GM18870 (cell line): ENCODE data around the gene PPP1R12B.
"Not testable (repeated sequence)": the region's sequence is repeated elsewhere in the genome, so short reads cannot be mapped to it uniquely, and the experiment has no call there.

ENCODE experiments used
- ATAC-seq: cut with Tn5 transposase; IDR thresholded peaks from one replicate; pipeline ENCODE4 v1.9.1; 2021; ENCODE audit warnings: moderate library complexity; ENCODE audit not compliant: unreplicated experiment

The PPP1R12B gene

DNA sequence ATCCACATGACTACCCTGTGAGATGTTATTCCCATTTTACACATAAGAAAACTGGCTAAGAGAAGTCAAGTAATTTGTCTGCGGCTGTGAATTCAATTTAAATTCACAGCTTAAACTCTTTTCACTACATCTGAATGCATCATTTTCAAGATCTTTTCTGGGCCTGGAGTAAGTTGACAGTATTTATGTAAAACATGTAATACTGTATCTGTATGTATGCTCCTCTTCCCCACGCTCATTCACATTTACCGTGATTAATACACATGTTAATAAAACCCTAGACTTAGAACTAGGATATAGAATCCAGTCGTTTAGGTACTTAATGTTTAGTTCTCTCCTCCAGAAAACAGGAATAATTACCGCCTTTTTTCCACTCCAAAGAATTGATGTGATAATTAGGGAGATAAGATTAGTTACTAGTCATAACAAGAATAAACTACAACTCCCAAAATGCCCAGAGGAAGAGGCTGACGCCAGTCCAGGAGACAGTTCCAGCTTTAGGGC, 442 bp upstream of the PPP1R12B start:
- no peak for ATAC-seq

DNA sequence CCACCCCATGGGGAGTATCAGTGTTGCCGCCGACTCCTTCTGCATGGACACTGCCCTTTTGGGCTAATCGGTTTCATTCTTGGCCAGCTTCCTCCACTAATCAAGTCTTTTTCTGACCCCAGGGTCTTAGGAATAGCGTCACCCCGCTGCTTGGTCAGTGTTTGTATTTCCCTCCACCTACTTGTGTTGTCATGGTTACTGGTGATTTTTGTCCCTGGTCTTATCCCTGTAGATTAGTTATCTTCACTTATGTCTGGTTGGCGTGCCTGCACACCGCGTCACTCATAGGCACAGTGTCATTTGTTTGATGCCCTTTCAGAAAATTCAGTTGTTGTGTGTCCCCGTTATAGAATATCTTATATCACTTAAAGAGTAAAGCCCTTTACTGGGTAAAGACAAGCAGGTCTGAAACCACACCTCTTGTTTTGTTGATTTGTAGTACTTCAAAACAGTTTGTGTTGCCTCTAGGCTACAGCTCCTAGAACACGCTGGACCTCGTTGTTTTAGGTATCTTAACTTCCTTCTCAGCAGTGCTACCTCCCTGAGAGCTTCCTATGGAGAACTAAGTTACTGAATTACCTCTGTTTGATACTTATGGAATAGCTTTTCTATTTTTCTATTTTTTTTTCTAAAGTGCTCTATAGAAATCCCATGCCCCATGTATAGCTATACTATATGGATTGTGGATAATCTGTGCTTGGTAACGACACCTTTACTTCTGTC, 868 bp downstream of the PPP1R12B start:
- no peak for ATAC-seq

DNA sequence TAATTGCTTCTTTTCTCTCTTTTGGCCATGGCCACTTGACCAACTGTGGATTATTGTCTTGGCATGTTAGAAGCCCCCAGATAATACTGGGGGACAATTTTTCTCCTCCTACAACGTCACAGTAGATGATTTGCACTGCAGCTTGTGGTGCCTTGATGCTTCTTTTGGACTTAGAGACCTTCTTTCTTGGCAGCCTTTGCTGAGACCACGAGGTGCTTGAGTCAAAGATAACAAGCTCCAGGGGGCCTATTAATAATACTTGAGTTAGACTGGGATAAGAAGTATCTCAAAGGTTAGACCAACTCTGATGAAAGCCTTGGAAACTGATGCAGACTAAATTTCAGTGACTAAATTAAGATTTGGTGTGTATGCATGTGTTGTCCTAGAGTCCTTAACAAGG, 3.2 kb downstream of the PPP1R12B start:
- ATAC-seq = no peak

DNA sequence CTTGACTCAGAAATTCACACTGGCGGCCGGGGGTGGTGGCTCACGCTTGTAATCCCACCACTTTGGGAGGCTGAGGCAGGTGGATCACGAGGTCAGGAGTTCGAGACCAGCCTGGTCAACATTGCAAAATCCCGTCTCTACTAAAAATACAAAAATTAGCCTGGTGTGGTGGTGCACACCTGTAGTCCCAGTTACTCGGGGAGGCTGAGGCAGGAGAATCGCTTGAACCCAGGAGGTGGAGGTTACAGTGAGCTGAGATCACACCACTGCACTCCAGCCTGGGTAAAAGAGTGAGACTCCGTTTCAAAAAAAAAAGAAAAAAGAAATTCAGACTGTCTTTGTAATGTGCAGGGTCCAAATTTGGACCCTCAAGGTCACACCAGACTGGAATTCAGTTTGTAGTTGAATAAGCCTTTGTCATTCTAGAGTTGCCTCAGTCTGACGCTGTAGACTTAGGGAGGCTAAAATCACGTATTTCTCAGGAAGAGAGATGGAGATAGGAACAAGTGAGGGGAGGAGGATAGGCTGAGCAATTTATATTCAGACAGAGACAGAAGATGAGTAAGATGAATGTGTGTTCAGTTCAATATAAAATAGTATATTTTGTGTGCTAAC, 4.2 kb downstream of the PPP1R12B start:
- not testable (repeated sequence) for ATAC-seq

DNA sequence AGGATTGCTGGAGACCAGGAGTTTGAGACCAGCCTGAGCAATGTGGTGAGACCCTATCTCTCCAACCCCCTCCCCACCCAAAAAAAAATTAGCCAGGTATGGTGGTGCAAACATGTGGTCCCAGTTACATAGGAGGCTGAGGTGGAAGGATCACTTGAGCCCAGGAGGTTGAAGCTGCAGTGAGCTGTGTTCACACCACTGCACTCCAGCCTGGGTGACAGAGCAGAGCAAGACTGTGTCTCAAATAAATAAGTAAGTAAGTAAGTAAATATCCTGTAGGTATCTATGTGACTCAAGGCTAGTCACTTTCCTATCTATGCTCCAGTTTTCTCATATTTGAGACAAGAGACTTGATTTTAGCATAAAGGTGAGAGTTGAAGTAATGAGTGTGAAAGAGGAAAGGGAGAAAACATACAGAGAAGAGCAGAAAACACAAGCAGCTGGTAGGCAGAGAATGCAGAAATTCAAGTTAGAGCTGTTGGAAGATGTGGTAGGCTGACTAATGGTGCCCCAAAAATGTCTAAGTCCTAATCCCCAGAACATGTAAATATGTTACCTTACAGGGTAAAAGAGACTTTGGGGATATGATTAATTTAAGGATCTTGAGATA, 7.5 kb downstream of the PPP1R12B start:
- ATAC-seq = no peak

DNA sequence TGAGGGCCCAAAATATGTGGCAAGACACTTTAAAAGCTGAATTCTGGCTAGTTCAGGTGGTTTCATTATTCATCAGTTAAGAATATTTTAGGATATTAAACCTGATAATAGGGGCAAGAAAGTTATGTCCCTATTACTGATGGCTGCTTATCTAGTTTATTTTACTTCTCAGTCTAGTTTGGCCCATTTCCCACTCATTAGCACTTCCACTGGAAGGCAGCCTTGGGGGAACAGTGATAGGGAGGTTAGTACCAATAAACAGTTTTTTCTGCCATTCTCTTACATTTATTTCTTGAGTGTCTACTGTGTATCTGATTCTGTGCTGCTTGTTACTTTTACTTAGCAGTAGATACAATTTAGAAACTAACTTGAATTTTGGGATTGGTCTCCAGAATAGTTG, 9.0 kb downstream of the PPP1R12B start:
- ATAC-seq = no peak

DNA sequence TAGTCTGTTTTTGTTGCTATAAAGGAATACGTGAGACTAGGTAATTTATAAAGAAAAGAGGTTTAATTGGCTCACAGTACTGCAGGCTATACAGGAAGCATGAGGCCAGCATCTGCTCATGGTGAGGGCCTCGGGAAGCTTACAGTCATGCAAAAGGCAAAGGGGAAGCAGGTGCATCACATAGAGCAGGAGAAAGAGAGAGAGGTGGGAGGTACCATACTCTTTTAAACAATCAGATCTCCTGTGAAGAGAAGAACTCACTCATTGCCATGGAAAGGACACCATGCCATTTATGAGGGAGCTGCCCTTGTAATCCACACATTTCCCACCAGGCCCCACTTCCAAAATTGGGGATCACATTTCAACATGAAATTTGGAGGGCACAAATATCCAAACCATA, 12.7 kb downstream of the PPP1R12B start:
- ATAC-seq = no peak

DNA sequence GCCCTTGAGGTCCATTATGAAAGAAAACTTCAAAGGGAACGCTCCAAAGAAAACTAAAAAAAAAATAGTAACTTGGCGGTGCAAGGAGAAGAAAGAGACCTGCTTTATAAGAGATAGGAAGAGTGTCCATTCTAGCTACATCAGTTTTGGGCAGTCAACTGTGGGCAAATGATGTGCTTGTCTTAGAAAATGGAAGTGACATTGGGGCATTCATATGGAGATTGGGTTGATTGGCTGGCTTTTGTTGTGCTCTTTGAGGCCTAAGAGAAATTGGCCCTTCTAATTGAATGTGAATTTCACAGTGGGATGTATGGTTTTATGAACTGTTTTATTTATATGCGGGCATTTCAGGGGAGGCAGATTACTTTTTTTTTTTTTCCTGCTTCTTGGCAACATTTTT, 13.2 kb downstream of the PPP1R12B start:
- ATAC-seq = no peak

DNA sequence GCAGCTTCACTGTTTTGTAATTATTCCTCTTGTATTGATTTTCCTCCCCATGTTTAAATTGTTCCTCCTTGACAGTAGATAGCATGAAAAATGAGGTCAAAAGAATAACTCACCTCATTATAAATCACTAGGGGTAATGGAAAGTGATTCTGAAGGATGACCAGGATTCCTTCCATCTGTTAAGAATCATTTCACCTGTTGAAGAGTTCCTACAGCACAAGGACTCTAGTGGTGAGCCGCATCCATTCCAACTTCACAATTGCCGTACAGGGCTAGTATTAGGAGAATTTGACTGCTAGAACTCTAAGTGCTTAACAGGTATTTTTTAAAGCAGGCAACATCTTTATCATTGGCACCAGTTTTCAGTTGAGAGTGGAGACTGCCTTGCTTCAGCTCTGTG, 13.7 kb downstream of the PPP1R12B start:
- no peak for ATAC-seq

DNA sequence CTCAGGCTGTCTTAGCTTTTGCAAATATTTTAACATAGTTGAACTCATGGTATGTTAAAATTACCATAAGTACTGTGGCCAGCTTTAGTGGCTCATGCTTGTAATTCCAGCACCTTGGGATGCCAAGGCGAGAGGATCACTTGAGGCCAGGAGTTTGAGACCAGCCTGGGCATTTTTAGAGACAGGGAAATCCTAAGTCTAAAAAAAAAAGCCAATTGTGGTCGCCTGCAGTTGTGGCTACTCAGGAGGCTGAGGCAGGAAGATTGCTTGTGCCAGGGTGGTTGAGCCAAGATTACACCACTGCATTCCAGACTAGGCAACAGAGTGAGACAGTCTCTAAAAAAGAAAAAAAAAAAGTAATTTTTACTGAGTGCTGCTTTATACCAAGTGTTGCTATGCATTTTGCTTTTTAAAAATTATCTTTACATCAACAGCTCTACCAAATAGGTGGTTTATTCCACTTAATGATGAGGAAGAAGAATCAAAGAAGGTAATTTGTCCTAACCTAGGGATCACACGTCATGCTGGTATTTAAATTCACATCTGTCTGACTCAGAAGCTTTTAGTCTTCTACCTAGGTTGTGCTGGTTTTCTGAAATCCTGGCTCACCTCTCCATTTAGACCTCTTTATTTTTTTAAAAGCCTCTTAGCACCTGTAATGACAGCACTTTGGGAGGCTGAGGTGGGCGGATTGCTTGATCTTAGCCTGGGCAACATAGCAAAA, 16.8 kb downstream of the PPP1R12B start:
- ATAC-seq = no peak

DNA sequence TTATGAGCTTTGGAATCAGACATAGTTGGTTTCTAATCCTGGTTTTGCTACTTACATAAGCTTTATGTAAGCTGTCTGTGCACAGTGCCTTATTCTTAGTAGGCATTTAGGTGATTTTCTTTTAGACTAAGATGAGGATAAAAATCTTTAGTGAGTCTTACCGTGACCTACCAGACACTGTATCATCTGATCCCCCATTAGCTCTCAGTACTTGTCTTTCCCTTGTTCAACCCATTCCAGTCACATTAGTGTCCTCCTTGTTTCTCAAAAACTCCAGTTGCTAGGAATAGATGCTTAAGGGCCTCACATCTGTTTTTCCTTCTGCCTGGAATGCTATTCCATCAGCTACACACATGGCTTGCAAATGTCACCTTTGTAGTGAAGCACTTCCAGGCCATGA, 18.8 kb downstream of the PPP1R12B start:
- ATAC-seq = no peak

DNA sequence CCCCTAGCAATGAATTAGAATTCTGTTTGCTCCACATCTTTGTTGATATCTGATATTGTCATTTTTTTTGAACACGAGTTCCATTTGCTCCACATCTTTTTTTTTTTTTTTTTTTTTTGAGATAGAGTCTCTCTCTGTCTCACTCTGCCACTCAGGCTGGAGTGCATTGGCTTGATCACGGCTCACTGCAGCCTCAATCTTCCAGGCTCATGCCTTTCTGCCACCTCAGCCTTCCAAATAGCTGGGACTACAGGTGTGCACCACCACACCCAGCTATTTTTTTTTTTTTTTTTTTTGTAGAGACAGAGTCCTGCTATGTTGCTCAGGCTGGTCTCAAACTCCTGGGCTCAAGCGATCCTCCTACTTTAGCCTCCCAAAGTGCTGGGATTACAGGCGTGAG, 22.4 kb downstream of the PPP1R12B start:
- not testable (repeated sequence) for ATAC-seq

DNA sequence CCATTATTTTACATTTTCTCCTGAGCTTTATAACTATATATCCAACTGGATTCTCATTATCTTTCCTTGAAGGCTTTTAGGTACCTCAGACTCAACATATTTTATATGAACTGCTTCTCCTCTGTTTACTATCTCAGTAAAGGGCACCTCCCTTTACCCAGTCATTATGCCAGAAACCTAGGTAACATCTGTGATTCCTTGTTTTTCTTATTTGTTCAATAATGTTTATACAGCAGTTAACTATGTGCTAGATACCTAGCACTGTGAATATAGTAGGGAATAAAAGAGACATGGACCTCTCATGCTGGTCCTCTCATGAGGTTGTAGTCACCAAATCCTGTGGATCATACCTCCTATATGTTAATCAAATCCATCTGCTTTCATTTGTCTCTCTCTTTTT, 25.6 kb downstream of the PPP1R12B start:
- no peak for ATAC-seq

DNA sequence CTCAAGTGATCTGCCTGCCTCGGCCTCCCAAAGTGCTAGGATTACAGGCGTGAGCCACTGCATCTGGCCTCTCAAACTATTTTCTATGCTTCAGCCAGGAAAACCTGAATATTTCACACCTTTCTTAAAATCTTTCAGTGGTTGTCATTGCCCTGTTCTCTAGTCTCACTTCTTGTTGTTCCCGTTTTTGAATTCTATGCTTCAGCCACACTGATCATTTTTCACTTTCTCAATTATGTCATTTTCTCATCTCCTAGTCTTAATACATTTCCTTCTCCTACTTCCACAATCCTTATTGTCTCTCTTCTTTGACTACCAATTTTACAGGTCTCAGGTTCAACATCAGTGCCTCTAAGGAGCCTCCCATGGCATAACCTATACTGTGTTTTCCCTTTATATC, 26.7 kb downstream of the PPP1R12B start:
- not testable (repeated sequence) for ATAC-seq

DNA sequence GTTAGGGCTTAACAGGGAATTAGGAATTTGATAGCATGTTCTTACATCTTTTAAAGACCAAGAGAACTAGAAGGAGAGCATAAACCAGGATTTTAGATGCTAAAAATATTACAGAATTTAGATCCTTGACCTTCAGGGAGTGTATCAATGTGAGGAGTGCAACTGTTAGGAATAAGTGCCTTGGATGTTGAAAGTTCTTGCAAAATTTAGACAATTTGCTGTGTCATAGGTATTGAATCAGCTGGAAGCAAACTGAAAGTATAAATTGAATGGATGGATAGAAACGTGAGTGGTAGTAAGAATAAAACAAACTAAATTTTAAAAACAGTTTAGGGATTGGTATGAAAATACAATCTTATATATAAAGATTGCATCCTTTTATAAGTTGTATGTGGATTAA, 27.7 kb downstream of the PPP1R12B start:
- ATAC-seq = no peak

DNA sequence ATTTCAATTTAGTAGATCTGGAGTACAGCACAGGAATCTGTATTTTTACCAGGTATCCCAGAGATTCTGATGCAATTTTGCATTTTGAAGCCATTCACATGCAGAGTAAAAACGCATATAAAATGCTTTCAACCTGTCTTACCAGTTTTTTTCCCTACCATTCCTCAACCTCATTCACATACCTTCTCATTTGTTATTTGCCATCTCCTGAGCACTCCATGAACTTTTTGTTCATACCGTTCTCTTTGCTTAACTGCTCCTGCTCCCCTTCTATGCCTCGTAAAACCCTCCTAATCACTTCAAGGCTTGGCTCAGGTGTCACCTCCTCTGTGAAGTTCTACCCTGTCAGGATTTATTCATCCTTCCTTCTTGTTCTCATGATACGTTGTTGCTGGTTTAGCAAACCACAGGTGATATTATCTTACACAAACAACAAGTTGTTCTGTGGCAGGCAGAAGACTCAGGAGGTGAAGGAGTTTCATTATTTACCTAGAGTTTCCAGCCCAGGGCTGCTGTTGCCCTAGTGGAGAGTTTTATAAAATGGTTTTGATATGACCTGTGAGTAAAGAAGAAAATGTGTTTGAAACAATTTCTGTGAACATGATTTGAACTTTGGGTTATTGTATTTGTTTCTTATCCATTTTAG, 31.5 kb downstream of the PPP1R12B start:
- not testable (repeated sequence) for ATAC-seq

DNA sequence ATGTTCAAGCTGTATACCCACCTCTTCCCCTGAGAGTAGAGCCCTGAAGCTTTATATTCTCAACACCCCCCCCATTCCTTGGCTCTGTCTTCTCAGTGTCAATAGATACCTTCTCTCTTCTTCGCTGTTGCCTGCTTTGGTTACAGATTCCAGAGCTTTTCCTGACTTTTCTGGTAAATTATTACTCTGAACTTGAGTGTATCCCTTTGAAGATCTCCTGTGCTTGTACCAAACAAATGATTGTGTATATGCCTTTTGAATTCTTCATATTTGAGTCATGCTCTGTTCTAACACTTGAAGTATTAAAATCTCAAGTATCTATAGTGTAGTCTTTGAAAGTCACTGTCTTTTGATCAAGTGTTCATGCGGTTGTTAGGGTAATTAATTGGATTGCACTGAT, 32.0 kb downstream of the PPP1R12B start:
- ATAC-seq = not testable (repeated sequence)

DNA sequence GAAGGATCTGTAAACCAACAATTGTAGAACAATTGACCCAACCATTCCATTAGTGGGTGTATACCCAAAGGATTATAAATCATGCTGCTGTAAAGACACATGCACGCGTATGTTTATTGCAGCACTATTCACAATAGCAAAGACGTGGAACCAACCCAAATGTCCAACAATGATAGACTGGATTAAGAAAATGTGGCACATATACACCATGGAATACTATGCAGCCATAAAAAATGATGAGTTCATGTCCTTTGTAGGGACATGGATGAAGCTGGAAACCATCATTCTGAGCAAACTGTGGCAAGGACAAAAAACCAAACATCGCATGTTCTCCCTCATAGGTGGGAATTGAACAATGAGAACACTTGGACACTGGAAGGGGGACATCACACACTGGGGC, 33.4 kb downstream of the PPP1R12B start:
- not testable (repeated sequence) for ATAC-seq

DNA sequence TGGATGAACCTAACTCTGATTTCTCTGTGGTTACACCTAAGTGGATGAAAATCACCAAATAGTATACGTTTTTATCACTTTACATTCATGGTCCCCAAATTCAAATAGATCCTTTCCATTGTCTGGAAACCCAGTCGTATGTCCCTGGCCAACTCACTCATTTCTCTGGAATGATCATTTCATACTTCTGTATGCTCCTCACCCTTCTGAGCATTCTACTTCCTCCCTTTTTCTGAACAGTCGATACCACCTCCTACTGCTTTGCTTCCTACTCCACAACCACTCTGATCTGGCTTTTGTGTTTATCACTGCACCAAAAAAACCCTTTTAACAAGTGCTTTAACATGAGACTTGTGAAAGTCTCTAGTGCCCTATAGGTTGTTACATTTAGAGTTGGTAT, 47.3 kb downstream of the PPP1R12B start:
- not testable (repeated sequence) for ATAC-seq

DNA sequence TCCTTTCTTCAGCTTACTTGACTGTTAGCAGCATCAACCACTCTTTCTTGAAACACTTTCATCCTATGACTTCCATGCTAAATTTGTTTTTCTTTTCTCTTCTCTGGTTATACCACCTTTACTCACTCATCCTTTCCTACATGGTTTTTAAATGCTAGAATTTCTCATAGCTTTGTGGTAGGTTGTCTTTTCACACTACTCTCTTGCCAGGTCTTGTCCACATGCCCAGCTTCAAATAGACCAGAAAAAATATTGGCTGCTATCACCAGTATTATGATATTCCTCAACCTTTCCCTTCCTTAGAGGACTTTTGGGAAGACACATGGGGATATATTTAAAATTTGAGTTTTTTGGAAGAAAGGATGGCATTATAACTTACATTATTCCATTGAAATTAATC, 48.8 kb downstream of the PPP1R12B start:
- ATAC-seq = no peak

DNA sequence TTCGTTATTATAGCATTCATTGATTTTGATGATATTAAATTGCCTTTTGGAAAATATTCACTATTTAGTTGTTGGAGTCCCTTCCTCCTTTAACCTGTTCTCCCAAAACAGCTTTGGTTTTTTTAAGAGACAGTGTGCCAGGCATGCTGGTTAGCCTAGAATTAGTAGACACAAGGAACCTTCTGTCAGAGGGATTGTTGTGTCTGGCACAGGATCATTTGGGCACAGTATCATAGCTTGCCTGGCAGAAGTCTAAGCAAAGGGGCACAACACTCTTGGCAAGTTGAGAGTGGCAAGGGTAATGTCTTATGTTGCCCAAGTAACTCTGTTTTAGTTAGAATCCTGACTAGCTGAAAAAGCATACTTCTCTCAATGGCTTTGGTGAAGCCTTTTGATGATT, 49.9 kb downstream of the PPP1R12B start:
- not testable (repeated sequence) for ATAC-seq
